Measurements from ENCODE around the gene INPP5J. TPM values are rescaled to one million over a fixed set of nuclear protein-coding genes. Genes with fewer than 3 reads are reported as not detected.

Gene INPP5J
- total and polyA plus RNA-seq, 2 experiments from 2014 or later: 4.8 to 14.5 TPM

- H3K79me2 ChIP-seq (replicated peaks; ENCODE audit: insufficient read depth): no peaks in the 10 kb centered on the region
- no peaks in the 10 kb centered on the region for H3K9me3 Mint-ChIP-seq
- no peak overlapping the region for H2AFZ ChIP-seq
- TF ChIP-seq STAT1 (IDR thresholded peaks at IDR 0.05; ENCODE audit: unreplicated experiment) (no peak), ZNF331 (CRISPR knock-in tag; IDR thresholded peaks at IDR 0.05; ENCODE audit: low read depth) (no peak), EZH2 (IDR thresholded peaks at IDR 0.05; ENCODE audit: low read depth, unreplicated experiment) (no peak), POLR2AphosphoS5 (IDR thresholded peaks at IDR 0.05; ENCODE audit: low read depth) (no peak), NANOG (IDR thresholded peaks at IDR 0.05; ENCODE audit: borderline replicate concordance) (no peak), CTCF (conservative IDR thresholded peaks at IDR 0.05; ENCODE audit: low read depth in 2 of 2) (no peak), EZH2phosphoT487 (IDR thresholded peaks at IDR 0.05; ENCODE audit: unreplicated experiment) (no peak)
- TF ChIP-seq, protein P1, sequence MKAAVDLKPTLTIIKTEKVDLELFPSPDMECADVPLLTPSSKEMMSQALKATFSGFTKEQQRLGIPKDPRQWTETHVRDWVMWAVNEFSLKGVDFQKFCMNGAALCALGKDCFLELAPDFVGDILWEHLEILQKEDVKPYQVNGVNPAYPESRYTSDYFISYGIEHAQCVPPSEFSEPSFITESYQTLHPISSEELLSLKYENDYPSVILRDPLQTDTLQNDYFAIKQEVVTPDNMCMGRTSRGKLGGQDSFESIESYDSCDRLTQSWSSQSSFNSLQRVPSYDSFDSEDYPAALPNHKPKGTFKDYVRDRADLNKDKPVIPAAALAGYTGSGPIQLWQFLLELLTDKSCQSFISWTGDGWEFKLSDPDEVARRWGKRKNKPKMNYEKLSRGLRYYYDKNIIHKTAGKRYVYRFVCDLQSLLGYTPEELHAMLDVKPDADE (IDR thresholded peaks at IDR 0.05): no peak
- TF ChIP-seq, protein P2, sequence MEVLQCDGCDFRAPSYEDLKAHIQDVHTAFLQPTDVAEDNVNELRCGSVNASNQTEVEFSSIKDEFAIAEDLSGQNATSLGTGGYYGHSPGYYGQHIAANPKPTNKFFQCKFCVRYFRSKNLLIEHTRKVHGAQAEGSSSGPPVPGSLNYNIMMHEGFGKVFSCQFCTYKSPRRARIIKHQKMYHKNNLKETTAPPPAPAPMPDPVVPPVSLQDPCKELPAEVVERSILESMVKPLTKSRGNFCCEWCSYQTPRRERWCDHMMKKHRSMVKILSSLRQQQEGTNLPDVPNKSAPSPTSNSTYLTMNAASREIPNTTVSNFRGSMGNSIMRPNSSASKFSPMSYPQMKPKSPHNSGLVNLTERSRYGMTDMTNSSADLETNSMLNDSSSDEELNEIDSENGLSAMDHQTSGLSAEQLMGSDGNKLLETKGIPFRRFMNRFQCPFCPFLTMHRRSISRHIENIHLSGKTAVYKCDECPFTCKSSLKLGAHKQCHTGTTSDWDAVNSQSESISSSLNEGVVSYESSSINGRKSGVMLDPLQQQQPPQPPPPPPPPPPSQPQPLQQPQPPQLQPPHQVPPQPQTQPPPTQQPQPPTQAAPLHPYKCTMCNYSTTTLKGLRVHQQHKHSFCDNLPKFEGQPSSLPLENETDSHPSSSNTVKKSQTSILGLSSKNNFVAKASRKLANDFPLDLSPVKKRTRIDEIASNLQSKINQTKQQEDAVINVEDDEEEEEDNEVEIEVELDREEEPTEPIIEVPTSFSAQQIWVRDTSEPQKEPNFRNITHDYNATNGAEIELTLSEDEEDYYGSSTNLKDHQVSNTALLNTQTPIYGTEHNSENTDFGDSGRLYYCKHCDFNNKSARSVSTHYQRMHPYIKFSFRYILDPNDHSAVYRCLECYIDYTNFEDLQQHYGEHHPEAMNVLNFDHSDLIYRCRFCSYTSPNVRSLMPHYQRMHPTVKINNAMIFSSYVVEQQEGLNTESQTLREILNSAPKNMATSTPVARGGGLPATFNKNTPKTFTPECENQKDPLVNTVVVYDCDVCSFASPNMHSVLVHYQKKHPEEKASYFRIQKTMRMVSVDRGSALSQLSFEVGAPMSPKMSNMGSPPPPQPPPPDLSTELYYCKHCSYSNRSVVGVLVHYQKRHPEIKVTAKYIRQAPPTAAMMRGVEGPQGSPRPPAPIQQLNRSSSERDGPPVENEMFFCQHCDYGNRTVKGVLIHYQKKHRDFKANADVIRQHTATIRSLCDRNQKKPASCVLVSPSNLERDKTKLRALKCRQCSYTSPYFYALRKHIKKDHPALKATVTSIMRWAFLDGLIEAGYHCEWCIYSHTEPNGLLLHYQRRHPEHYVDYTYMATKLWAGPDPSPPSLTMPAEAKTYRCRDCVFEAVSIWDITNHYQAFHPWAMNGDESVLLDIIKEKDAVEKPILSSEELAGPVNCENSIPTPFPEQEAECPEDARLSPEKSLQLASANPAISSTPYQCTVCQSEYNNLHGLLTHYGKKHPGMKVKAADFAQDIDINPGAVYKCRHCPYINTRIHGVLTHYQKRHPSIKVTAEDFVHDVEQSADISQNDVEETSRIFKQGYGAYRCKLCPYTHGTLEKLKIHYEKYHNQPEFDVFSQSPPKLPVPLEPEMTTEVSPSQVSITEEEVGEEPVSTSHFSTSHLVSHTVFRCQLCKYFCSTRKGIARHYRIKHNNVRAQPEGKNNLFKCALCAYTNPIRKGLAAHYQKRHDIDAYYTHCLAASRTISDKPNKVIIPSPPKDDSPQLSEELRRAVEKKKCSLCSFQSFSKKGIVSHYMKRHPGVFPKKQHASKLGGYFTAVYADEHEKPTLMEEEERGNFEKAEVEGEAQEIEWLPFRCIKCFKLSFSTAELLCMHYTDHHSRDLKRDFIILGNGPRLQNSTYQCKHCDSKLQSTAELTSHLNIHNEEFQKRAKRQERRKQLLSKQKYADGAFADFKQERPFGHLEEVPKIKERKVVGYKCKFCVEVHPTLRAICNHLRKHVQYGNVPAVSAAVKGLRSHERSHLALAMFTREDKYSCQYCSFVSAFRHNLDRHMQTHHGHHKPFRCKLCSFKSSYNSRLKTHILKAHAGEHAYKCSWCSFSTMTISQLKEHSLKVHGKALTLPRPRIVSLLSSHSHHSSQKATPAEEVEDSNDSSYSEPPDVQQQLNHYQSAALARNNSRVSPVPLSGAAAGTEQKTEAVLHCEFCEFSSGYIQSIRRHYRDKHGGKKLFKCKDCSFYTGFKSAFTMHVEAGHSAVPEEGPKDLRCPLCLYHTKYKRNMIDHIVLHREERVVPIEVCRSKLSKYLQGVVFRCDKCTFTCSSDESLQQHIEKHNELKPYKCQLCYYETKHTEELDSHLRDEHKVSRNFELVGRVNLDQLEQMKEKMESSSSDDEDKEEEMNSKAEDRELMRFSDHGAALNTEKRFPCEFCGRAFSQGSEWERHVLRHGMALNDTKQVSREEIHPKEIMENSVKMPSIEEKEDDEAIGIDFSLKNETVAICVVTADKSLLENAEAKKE (CRISPR knock-in tag; IDR thresholded peaks at IDR 0.05): no peak
- no peak overlapping the region for H3K4me2 ChIP-seq
- peaks cover 5% of the 10 kb centered on the region for H3K27me3 Mint-ChIP-seq (ENCODE audit: insufficient read depth, low read depth, poor library complexity)
- H3K27me3 ChIP-seq (ENCODE audit: insufficient read depth): no peaks in the 10 kb centered on the region
- H4K20me1 ChIP-seq (replicated peaks; ENCODE audit: insufficient read depth): no peaks in the 10 kb centered on the region
- H3K4me1 Mint-ChIP-seq: peaks cover 7% of the 10 kb centered on the region; the same call in 1 of the 3 replicates
- H3K27ac ChIP-seq (ENCODE audit: low read depth): no peak overlapping the region
- H3K27ac Mint-ChIP-seq: no peak overlapping the region
- no peak overlapping the region for H3K4me3 Mint-ChIP-seq
- H3K36me3 ChIP-seq (ENCODE audit: insufficient read depth): no peaks in the 10 kb centered on the region
- no peak overlapping the region for H3K4me3 ChIP-seq
- no peaks in the 10 kb centered on the region; the same call in 1 of the 2 replicates for H3K4me1 ChIP-seq (ENCODE audit: insufficient read depth)
- H3K9me2 ChIP-seq (ENCODE audit: insufficient read depth): no peaks in the 10 kb centered on the region
- no peaks in the 10 kb centered on the region for H3K36me3 Mint-ChIP-seq (ENCODE audit: low read depth)
- peak; percentile 5; the same call in 1 of the 3 replicates for ATAC-seq
- no peaks in the 10 kb centered on the region for H3F3A ChIP-seq (replicated peaks; ENCODE audit: low read depth)
- no peak for DNase-seq (ENCODE audit: low spot score)
Measured at GRCh38 chr22:31075961-31076360, 46.8 kb upstream of the INPP5J start.

Measured in GM23338 (cell line).